HG03575 (cell line): Measurements from ENCODE around the gene NUP88.

ENCODE experiments used
- ATAC-seq: cut with Tn5 transposase; IDR thresholded peaks from one replicate; pipeline ENCODE4 v1.9.1; 2021; ENCODE audit not compliant: unreplicated experiment, insufficient number of reproducible peaks, low FRiP score; ENCODE audit errors: extremely low read depth

The NUP88 gene

GRCh38 chr17:5364696-5365095 is 54.8 kb downstream of the NUP88 start:
- no peak for ATAC-seq

- no peak for ATAC-seq
Measured at GRCh38 chr17:5364156-5364555, 55.3 kb downstream of the NUP88 start.

- ATAC-seq = no peak
Measured at GRCh38 chr17:5362162-5362811, 57.2 kb downstream of the NUP88 start.

GRCh38 chr17:5361426-5361825 is 58.0 kb downstream of the NUP88 start:
- ATAC-seq = no peak

GRCh38 chr17:5355421-5356129 is 63.9 kb downstream of the NUP88 start:
- ATAC-seq = no peak

- ATAC-seq = no peak
Measured at GRCh38 chr17:5354886-5355415, 64.5 kb downstream of the NUP88 start.

- no peak for ATAC-seq
Measured at GRCh38 chr17:5354310-5354709, 65.2 kb downstream of the NUP88 start.

GRCh38 chr17:5352681-5353289 is 66.7 kb downstream of the NUP88 start:
- ATAC-seq = no peak

- no peak for ATAC-seq
Measured at GRCh38 chr17:5344914-5345313, 74.5 kb downstream of the NUP88 start.
